HEK293 (cell line): Measurements from ENCODE around the gene PPM1G.

Experiments used
- GLI2 ChIP-seq: fragments of 450-650 bp; formaldehyde crosslinking; IDR thresholded peaks from 2 replicates; pipeline ENCODE4; 2017; ENCODE audit warnings: missing biosample characterization, missing genetic modification characterization, low read depth, borderline replicate concordance
- KLF8 ChIP-seq: fragments of 450-650 bp; formaldehyde crosslinking; IDR thresholded peaks from 2 replicates; pipeline ENCODE4 v1.5.1; 2016; ENCODE audit warnings: missing biosample characterization, missing genetic modification characterization
- KLF9 ChIP-seq: fragments of 450-650 bp; formaldehyde crosslinking; IDR thresholded peaks from 2 replicates; pipeline ENCODE4 v1.5.1; 2016; ENCODE audit warnings: missing biosample characterization, missing genetic modification characterization, low read depth
- PRDM1 ChIP-seq: fragments of 450-650 bp; formaldehyde crosslinking; IDR thresholded peaks from 2 replicates; pipeline ENCODE4; 2016; ENCODE audit warnings: missing biosample characterization, missing genetic modification characterization
- PRDM2 ChIP-seq: fragments of 450-650 bp; formaldehyde crosslinking; IDR thresholded peaks from 2 replicates; pipeline ENCODE4 v1.5.1; 2016; ENCODE audit warnings: missing biosample characterization, missing genetic modification characterization, borderline replicate concordance
- ZEB2 ChIP-seq: fragments of 450-650 bp; formaldehyde crosslinking; IDR thresholded peaks from 2 replicates; pipeline ENCODE4 v1.5.1; 2016; ENCODE audit warnings: missing biosample characterization, missing genetic modification characterization
- ZNF10 ChIP-seq: fragments of 450-650 bp; formaldehyde crosslinking; IDR thresholded peaks from 2 replicates; pipeline ENCODE4 v1.5.1; 2017; ENCODE audit warnings: missing biosample characterization, missing genetic modification characterization
- ZNF121 ChIP-seq: fragments of 450-650 bp; formaldehyde crosslinking; IDR thresholded peaks from 2 replicates; pipeline ENCODE4 v1.5.1; 2016; ENCODE audit warnings: missing biosample characterization, missing genetic modification characterization
- ZNF214 ChIP-seq: fragments of 450-650 bp; formaldehyde crosslinking; IDR thresholded peaks from 2 replicates; pipeline ENCODE4 v1.5.1; 2017; ENCODE audit warnings: missing biosample characterization, mild to moderate bottlenecking, missing genetic modification characterization, borderline replicate concordance
- ZNF341 ChIP-seq: fragments of 450-650 bp; formaldehyde crosslinking; IDR thresholded peaks from 2 replicates; pipeline ENCODE4; 2016; ENCODE audit warnings: low read depth, missing biosample characterization, missing genetic modification characterization
- ZNF529 ChIP-seq: fragments of 450-650 bp; formaldehyde crosslinking; IDR thresholded peaks from 2 replicates; pipeline ENCODE4 v1.5.1; 2017; ENCODE audit warnings: missing genetic modification characterization, missing biosample characterization; ENCODE audit not compliant: insufficient replicate concordance
- ZNF670 ChIP-seq: fragments of 450-650 bp; formaldehyde crosslinking; IDR thresholded peaks from 2 replicates; pipeline ENCODE4 v1.5.1; 2016; ENCODE audit warnings: missing biosample characterization, missing genetic modification characterization, low read depth
- ZNF704 ChIP-seq: fragments of 450-650 bp; formaldehyde crosslinking; IDR thresholded peaks from 2 replicates; pipeline ENCODE4 v1.5.1; 2016; ENCODE audit warnings: missing biosample characterization, missing genetic modification characterization
- ZSCAN5A ChIP-seq: fragments of 450-650 bp; formaldehyde crosslinking; IDR thresholded peaks from 2 replicates; pipeline ENCODE4 v1.5.1; 2016; ENCODE audit warnings: missing biosample characterization, missing genetic modification characterization
- ZXDB ChIP-seq: fragments of 450-650 bp; formaldehyde crosslinking; IDR thresholded peaks from 2 replicates; pipeline ENCODE4 v1.5.1; 2016; ENCODE audit warnings: missing biosample characterization, missing genetic modification characterization
- TF ChIP-seq, protein P1 (sequence below): fragments of 450-650 bp; formaldehyde crosslinking; IDR thresholded peaks from 2 replicates; pipeline ENCODE4 v1.5.1; 2016; ENCODE audit warnings: missing biosample characterization, missing genetic modification characterization

The PPM1G gene

GRCh38 chr2:27370816-27371620 lies 38.4 kb downstream of the PPM1G start (continued):
- TF ChIP-seq PRDM2 (tag by site-specific recombination) = no peak
- TF ChIP-seq ZNF529 (tag by site-specific recombination) = no peak
- TF ChIP-seq ZNF121 (tag by site-specific recombination) = no peak
- TF ChIP-seq PRDM1 = no peak
- no peak for TF ChIP-seq GLI2
- TF ChIP-seq, protein P1, sequence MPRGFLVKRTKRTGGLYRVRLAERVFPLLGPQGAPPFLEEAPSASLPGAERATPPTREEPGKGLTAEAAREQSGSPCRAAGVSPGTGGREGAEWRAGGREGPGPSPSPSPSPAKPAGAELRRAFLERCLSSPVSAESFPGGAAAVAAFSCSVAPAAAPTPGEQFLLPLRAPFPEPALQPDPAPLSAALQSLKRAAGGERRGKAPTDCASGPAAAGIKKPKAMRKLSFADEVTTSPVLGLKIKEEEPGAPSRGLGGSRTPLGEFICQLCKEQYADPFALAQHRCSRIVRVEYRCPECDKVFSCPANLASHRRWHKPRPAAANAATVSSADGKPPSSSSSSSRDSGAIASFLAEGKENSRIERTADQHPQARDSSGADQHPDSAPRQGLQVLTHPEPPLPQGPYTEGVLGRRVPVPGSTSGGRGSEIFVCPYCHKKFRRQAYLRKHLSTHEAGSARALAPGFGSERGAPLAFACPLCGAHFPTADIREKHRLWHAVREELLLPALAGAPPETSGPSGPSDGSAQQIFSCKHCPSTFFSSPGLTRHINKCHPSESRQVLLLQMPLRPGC (tag by site-specific recombination) = no peak
- no peak for TF ChIP-seq ZEB2 (tag by site-specific recombination)
- TF ChIP-seq ZNF341 (tag by site-specific recombination) = no peak
- TF ChIP-seq KLF9 (tag by site-specific recombination) = 0 out of 2 replicates have a peak, but pooled peaks have one; percentile 36
- peak; percentile 10; the same call in 1 of the 2 replicates for TF ChIP-seq ZXDB (tag by site-specific recombination)
- no peak for TF ChIP-seq ZNF214 (tag by site-specific recombination)
- no peak for TF ChIP-seq KLF8 (tag by site-specific recombination)
- TF ChIP-seq ZNF670 (tag by site-specific recombination) = no peak
- 0 out of 2 replicates have a peak, but pooled peaks have one; percentile 33 for TF ChIP-seq ZSCAN5A (tag by site-specific recombination)
- no peak for TF ChIP-seq ZNF10 (tag by site-specific recombination)
- no peak for TF ChIP-seq ZNF704 (tag by site-specific recombination)
